H1 (cell line): ENCODE data around the gene ZDHHC20. TPM values are rescaled to one million over a fixed set of nuclear protein-coding genes. Genes with fewer than 3 reads are reported as not detected.

Experiments
- ASH2L ChIP-seq: fragments of 200-600, 300-600 bp; sonication (generic); IDR thresholded peaks from one replicate; pipeline ENCODE4 v1.7.1; 2017; ENCODE audit warnings: low read length
- EP300 ChIP-seq, 2 experiments: IDR thresholded peaks; 1 replicate in 1 of 2; 2 replicates in 1 of 2; pipeline ENCODE4 v1.6.1; 2011 to 2012; ENCODE audit warnings: low read depth in 2 of 2, low read length in 2 of 2, mild to moderate bottlenecking in 2 of 2, borderline replicate concordance in 1 of 2, inconsistent platforms in 1 of 2, moderate library complexity in 1 of 2
- GABPA ChIP-seq: IDR thresholded peaks from 2 replicates; pipeline ENCODE4 v1.6.1; 2011; ENCODE audit warnings: mild to moderate bottlenecking, low read length, moderate library complexity, borderline replicate concordance; ENCODE audit not compliant: insufficient read depth
- JUND ChIP-seq: IDR thresholded peaks from 2 replicates; pipeline ENCODE4 v1.6.1; 2011; ENCODE audit warnings: mild to moderate bottlenecking, improper control_type of control experiment, low read length
- KDM1A ChIP-seq: fragments of 200-600, 300-600 bp; sonication (generic); IDR thresholded peaks from 2 replicates; pipeline ENCODE4 v1.7.1; 2016; ENCODE audit warnings: mild to moderate bottlenecking, low read length, borderline replicate concordance
- POLR2A ChIP-seq, 2 experiments: IDR thresholded peaks; 1 replicate in 1 of 2; 2 replicates in 1 of 2; pipeline ENCODE4 v1.6.1; 2011; ENCODE audit warnings: low read depth in 2 of 2, low read length in 2 of 2, mild to moderate bottlenecking in 2 of 2; ENCODE audit errors: control extremely low read depth in 1 of 2
- TEAD4 ChIP-seq: IDR thresholded peaks from 2 replicates; pipeline ENCODE4 v1.6.1; 2012; ENCODE audit warnings: low read depth, low read length, inconsistent platforms, mixed read lengths
- polyA plus RNA-seq, 7 experiments: library from polyadenylated mRNA; depleted of rRNA in 3 of 7; stranded (reverse) in 5 of 7; unstranded in 2 of 7; fragments of >200 nt in 5 of 7; fragments of 200-250 nt in 2 of 7; gene quantifications; 1 replicate in 5 of 7; 2 replicates in 1 of 7; 4 replicates in 1 of 7; pipeline versions ENCODE4 v1.2.1 to v1.2.3, GENCODE V29; 2011 to 2013; ENCODE audit warnings: missing spikeins in 2 of 7, mixed read lengths in 2 of 7
- total RNA-seq: library from RNA; stranded (reverse); fragmentation: NEBNext Ultra II Directional; extraction: Animal tissue kit (Norgen Biotek cat#: 25700); gene quantifications from 2 replicates; pipeline ENCODE4 v1.2.1, GENCODE V29; 2021
- TF ChIP-seq, protein P1 (sequence below): fragments of 300-600 bp; sonication (generic); IDR thresholded peaks from 2 replicates; pipeline ENCODE4 v1.7.1; 2012; ENCODE audit warnings: low read length, moderate library complexity, mild to moderate bottlenecking, inconsistent platforms; ENCODE audit not compliant: insufficient replicate concordance
- TF ChIP-seq, protein P2 (sequence below): IDR thresholded peaks from 2 replicates; pipeline ENCODE4 v1.6.1; 2011; ENCODE audit warnings: low read length, improper control_type of control experiment
- TF ChIP-seq, protein P3 (sequence below): IDR thresholded peaks from 2 replicates; pipeline ENCODE4 v1.6.1; 2012; ENCODE audit warnings: inconsistent platforms

The ZDHHC20 gene
- total and polyA plus RNA-seq, 2 of the 8 experiments (the other 6 are each of a cell fraction or from before 2014, with no cell fraction given) = 16.4 to 89.0 TPM

DNA sequence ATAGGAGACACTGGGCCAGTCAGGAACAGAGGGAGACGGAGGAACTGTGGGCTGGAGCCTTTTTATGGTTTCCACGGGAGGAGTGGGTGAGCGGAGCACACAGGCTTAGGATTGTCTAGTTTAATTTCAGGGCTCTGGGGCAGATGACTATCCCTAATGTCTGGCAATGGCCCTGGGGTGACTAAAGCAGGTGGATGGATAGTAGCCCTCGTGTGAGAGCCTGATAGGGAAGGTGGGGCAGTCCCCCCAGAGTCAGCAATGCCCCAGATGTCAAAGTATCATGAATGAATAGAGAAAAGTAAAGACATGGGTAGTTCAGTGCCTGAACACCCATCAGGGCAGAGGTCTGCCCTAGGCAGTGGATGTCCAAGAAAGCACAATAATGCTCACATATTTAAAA is 94.2 kb downstream of the ZDHHC20 start (continued):
- TF ChIP-seq, protein P1, sequence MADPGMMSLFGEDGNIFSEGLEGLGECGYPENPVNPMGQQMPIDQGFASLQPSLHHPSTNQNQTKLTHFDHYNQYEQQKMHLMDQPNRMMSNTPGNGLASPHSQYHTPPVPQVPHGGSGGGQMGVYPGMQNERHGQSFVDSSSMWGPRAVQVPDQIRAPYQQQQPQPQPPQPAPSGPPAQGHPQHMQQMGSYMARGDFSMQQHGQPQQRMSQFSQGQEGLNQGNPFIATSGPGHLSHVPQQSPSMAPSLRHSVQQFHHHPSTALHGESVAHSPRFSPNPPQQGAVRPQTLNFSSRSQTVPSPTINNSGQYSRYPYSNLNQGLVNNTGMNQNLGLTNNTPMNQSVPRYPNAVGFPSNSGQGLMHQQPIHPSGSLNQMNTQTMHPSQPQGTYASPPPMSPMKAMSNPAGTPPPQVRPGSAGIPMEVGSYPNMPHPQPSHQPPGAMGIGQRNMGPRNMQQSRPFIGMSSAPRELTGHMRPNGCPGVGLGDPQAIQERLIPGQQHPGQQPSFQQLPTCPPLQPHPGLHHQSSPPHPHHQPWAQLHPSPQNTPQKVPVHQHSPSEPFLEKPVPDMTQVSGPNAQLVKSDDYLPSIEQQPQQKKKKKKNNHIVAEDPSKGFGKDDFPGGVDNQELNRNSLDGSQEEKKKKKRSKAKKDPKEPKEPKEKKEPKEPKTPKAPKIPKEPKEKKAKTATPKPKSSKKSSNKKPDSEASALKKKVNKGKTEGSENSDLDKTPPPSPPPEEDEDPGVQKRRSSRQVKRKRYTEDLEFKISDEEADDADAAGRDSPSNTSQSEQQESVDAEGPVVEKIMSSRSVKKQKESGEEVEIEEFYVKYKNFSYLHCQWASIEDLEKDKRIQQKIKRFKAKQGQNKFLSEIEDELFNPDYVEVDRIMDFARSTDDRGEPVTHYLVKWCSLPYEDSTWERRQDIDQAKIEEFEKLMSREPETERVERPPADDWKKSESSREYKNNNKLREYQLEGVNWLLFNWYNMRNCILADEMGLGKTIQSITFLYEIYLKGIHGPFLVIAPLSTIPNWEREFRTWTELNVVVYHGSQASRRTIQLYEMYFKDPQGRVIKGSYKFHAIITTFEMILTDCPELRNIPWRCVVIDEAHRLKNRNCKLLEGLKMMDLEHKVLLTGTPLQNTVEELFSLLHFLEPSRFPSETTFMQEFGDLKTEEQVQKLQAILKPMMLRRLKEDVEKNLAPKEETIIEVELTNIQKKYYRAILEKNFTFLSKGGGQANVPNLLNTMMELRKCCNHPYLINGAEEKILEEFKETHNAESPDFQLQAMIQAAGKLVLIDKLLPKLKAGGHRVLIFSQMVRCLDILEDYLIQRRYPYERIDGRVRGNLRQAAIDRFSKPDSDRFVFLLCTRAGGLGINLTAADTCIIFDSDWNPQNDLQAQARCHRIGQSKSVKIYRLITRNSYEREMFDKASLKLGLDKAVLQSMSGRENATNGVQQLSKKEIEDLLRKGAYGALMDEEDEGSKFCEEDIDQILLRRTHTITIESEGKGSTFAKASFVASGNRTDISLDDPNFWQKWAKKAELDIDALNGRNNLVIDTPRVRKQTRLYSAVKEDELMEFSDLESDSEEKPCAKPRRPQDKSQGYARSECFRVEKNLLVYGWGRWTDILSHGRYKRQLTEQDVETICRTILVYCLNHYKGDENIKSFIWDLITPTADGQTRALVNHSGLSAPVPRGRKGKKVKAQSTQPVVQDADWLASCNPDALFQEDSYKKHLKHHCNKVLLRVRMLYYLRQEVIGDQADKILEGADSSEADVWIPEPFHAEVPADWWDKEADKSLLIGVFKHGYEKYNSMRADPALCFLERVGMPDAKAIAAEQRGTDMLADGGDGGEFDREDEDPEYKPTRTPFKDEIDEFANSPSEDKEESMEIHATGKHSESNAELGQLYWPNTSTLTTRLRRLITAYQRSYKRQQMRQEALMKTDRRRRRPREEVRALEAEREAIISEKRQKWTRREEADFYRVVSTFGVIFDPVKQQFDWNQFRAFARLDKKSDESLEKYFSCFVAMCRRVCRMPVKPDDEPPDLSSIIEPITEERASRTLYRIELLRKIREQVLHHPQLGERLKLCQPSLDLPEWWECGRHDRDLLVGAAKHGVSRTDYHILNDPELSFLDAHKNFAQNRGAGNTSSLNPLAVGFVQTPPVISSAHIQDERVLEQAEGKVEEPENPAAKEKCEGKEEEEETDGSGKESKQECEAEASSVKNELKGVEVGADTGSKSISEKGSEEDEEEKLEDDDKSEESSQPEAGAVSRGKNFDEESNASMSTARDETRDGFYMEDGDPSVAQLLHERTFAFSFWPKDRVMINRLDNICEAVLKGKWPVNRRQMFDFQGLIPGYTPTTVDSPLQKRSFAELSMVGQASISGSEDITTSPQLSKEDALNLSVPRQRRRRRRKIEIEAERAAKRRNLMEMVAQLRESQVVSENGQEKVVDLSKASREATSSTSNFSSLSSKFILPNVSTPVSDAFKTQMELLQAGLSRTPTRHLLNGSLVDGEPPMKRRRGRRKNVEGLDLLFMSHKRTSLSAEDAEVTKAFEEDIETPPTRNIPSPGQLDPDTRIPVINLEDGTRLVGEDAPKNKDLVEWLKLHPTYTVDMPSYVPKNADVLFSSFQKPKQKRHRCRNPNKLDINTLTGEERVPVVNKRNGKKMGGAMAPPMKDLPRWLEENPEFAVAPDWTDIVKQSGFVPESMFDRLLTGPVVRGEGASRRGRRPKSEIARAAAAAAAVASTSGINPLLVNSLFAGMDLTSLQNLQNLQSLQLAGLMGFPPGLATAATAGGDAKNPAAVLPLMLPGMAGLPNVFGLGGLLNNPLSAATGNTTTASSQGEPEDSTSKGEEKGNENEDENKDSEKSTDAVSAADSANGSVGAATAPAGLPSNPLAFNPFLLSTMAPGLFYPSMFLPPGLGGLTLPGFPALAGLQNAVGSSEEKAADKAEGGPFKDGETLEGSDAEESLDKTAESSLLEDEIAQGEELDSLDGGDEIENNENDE = no peak
- TF ChIP-seq ASH2L = no peak
- no peak for TF ChIP-seq KDM1A
- TF ChIP-seq, protein P2, sequence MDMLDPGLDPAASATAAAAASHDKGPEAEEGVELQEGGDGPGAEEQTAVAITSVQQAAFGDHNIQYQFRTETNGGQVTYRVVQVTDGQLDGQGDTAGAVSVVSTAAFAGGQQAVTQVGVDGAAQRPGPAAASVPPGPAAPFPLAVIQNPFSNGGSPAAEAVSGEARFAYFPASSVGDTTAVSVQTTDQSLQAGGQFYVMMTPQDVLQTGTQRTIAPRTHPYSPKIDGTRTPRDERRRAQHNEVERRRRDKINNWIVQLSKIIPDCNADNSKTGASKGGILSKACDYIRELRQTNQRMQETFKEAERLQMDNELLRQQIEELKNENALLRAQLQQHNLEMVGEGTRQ = no peak
- TF ChIP-seq JUND = no peak
- no peak for TF ChIP-seq POLR2A (IDR thresholded peaks at IDR 0.05; ENCODE audit: control extremely low read depth in 1 of 2, low read depth in 2 of 2, low read length in 2 of 2)
- TF ChIP-seq, protein P3, sequence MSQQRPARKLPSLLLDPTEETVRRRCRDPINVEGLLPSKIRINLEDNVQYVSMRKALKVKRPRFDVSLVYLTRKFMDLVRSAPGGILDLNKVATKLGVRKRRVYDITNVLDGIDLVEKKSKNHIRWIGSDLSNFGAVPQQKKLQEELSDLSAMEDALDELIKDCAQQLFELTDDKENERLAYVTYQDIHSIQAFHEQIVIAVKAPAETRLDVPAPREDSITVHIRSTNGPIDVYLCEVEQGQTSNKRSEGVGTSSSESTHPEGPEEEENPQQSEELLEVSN = no peak
- no peak for TF ChIP-seq EP300 (IDR thresholded peaks at IDR 0.05; ENCODE audit: borderline replicate concordance in 1 of 2, low read depth in 2 of 2, low read length in 2 of 2)
- no peak for TF ChIP-seq GABPA
- TF ChIP-seq TEAD4 = no peak
